Stimulated activated naive CD8-positive, alpha-beta T cell treated with anti-CD3 and anti-CD28 coated beads, Interleukin-15, amount 100 ng/mL, for 72 hours (primary cell): Measurements from ENCODE around the gene FUT9.

Experiments
- ATAC-seq: fragments of 150-1000 bp; cut with Tn5 transposase; 2 replicates; pipeline ENCODE4 v1.10.0; 2021; ENCODE audit warnings: mild to moderate bottlenecking, moderate library complexity
- DNase-seq, 2 donors: peaks; one replicate each; pipeline ENCODE4 v3.0.0; 2021 to 2022
- H3K27ac Mint-ChIP-seq, 2 donors: one replicate each; pipeline ENCODE4 v1.8.0; 2022; ENCODE audit warnings: mild to moderate bottlenecking in 2 of 2, mixed read lengths in 2 of 2, moderate library complexity in 2 of 2
- H3K27me3 Mint-ChIP-seq: one replicate; pipeline ENCODE4 v1.8.0; 2022; ENCODE audit warnings: mixed read lengths
- H3K4me1 Mint-ChIP-seq: one replicate; pipeline ENCODE4 v1.8.0; 2022; ENCODE audit warnings: mild to moderate bottlenecking, mixed read lengths
- H3K4me3 Mint-ChIP-seq, 2 donors: one replicate each; pipeline ENCODE4 v1.8.0; 2022; ENCODE audit warnings: mild to moderate bottlenecking in 2 of 2, mixed read lengths in 2 of 2, moderate library complexity in 1 of 2
- H3K9me3 Mint-ChIP-seq, 2 donors: one replicate each; pipeline ENCODE4 v1.8.0; 2022; ENCODE audit warnings: mixed read lengths in 2 of 2

FUT9 gene

GRCh38 chr6:96032661-96033060, 16.9 kb downstream of the FUT9 start:
- Mint-ChIP-seq H3K4me1 (no peaks in the 10 kb centered on the region), H3K27me3 (no peaks in the 10 kb centered on the region), H3K4me3 (no peak overlapping the region), H3K9me3 (no peaks in the 10 kb centered on the region), H3K27ac (no peak overlapping the region)
- ATAC-seq (no peak), DNase-seq (no peak)

GRCh38 chr6:96051555-96051954, 35.8 kb downstream of the FUT9 start:
- Mint-ChIP-seq H3K4me3 (no peak overlapping the region), H3K27me3 (no peaks in the 10 kb centered on the region), H3K9me3 (peaks cover 0 to 5% of the 10 kb centered on the region in 2 donors), H3K4me1 (no peaks in the 10 kb centered on the region), H3K27ac (no peak overlapping the region)
- DNase-seq (no peak), ATAC-seq (no peak)

GRCh38 chr6:96058082-96058481, 42.3 kb downstream of the FUT9 start:
- Mint-ChIP-seq H3K4me1 (no peaks in the 10 kb centered on the region), H3K27ac (peak overlapping the region in 1 of 2 donors; percentile 63), H3K4me3 (no peak overlapping the region), H3K9me3 (no peaks in the 10 kb centered on the region), H3K27me3 (no peaks in the 10 kb centered on the region)
- no peak for ATAC-seq
- no peak for DNase-seq

- H3K9me3 Mint-ChIP-seq = no peaks in the 10 kb centered on the region
- H3K4me3 Mint-ChIP-seq = no peak overlapping the region
- H3K27ac Mint-ChIP-seq = no peak overlapping the region
- no peak for ATAC-seq
- no peaks in the 10 kb centered on the region for H3K4me1 Mint-ChIP-seq
- H3K27me3 Mint-ChIP-seq = no peaks in the 10 kb centered on the region
- DNase-seq = no peak
Observed at GRCh38 chr6:96059586-96059985, 43.8 kb downstream of the FUT9 start.

GRCh38 chr6:96060249-96060648, 44.5 kb downstream of the FUT9 start:
- ATAC-seq = no peak

GRCh38 chr6:96065213-96065612, 49.4 kb downstream of the FUT9 start:
- Mint-ChIP-seq H3K9me3 (no peaks in the 10 kb centered on the region), H3K27ac (no peak overlapping the region), H3K27me3 (no peaks in the 10 kb centered on the region), H3K4me1 (no peaks in the 10 kb centered on the region), H3K4me3 (no peak overlapping the region)
- DNase-seq (no peak), ATAC-seq (no peak)

More at GRCh38 chr6:96060249-96060648, 44.5 kb downstream of the FUT9 start:
- no peak overlapping the region for H3K4me3 Mint-ChIP-seq
- no peaks in the 10 kb centered on the region for H3K9me3 Mint-ChIP-seq
- no peak overlapping the region for H3K27ac Mint-ChIP-seq
- DNase-seq = no peak
- H3K4me1 Mint-ChIP-seq = no peaks in the 10 kb centered on the region
- H3K27me3 Mint-ChIP-seq = no peaks in the 10 kb centered on the region

- no peaks in the 10 kb centered on the region for H3K9me3 Mint-ChIP-seq
- no peaks in the 10 kb centered on the region for H3K27me3 Mint-ChIP-seq
- DNase-seq (no peak), ATAC-seq (no peak)
- no peak overlapping the region for H3K27ac Mint-ChIP-seq
- no peaks in the 10 kb centered on the region for H3K4me1 Mint-ChIP-seq
- no peak overlapping the region for H3K4me3 Mint-ChIP-seq
Observed at GRCh38 chr6:96066376-96066775, 50.6 kb downstream of the FUT9 start.

GRCh38 chr6:96073555-96073954, 57.8 kb downstream of the FUT9 start:
- DNase-seq (no peak), ATAC-seq (no peak)
- H3K27me3 Mint-ChIP-seq = no peaks in the 10 kb centered on the region
- H3K27ac Mint-ChIP-seq = no peak overlapping the region
- H3K4me1 Mint-ChIP-seq = no peaks in the 10 kb centered on the region
- H3K4me3 Mint-ChIP-seq = no peak overlapping the region
- no peaks in the 10 kb centered on the region for H3K9me3 Mint-ChIP-seq

GRCh38 chr6:96074006-96074405, 58.2 kb downstream of the FUT9 start:
- Mint-ChIP-seq H3K27ac (no peak overlapping the region), H3K4me1 (no peaks in the 10 kb centered on the region), H3K27me3 (no peaks in the 10 kb centered on the region), H3K9me3 (no peaks in the 10 kb centered on the region), H3K4me3 (no peak overlapping the region)
- no peak for DNase-seq
- ATAC-seq = no peak

GRCh38 chr6:96075826-96076225, 60.1 kb downstream of the FUT9 start:
- no peak overlapping the region for H3K27ac Mint-ChIP-seq
- no peak for ATAC-seq
- H3K27me3 Mint-ChIP-seq = no peaks in the 10 kb centered on the region

GRCh38 chr6:96086745-96087144, 71.0 kb downstream of the FUT9 start:
- ATAC-seq (no peak), DNase-seq (no peak)
- Mint-ChIP-seq H3K27me3 (no peaks in the 10 kb centered on the region), H3K4me3 (no peak overlapping the region), H3K9me3 (peaks cover 0 to 7% of the 10 kb centered on the region in 2 donors), H3K27ac (no peak overlapping the region), H3K4me1 (no peaks in the 10 kb centered on the region)

More at GRCh38 chr6:96075826-96076225, 60.1 kb downstream of the FUT9 start:
- DNase-seq = no peak
- Mint-ChIP-seq H3K4me3 (no peak overlapping the region), H3K4me1 (no peaks in the 10 kb centered on the region), H3K9me3 (no peaks in the 10 kb centered on the region)

GRCh38 chr6:96089173-96089572, 73.4 kb downstream of the FUT9 start:
- DNase-seq (no peak), ATAC-seq (no peak)
- no peak overlapping the region for H3K4me3 Mint-ChIP-seq
- H3K27ac Mint-ChIP-seq = no peak overlapping the region
- H3K27me3 Mint-ChIP-seq = no peaks in the 10 kb centered on the region
- H3K4me1 Mint-ChIP-seq = no peaks in the 10 kb centered on the region
- H3K9me3 Mint-ChIP-seq = peaks cover 0 to 7% of the 10 kb centered on the region in 2 donors

- Mint-ChIP-seq H3K4me3 (no peak overlapping the region), H3K9me3 (no peaks in the 10 kb centered on the region), H3K27me3 (no peaks in the 10 kb centered on the region), H3K27ac (no peak overlapping the region), H3K4me1 (no peaks in the 10 kb centered on the region)
- DNase-seq (no peak), ATAC-seq (no peak)
Observed at GRCh38 chr6:96094077-96094476, 78.3 kb downstream of the FUT9 start.

- DNase-seq (no peak), ATAC-seq (no peak)
- no peaks in the 10 kb centered on the region for H3K9me3 Mint-ChIP-seq
- no peaks in the 10 kb centered on the region for H3K4me1 Mint-ChIP-seq
- H3K4me3 Mint-ChIP-seq = no peak overlapping the region
- no peak overlapping the region for H3K27ac Mint-ChIP-seq
- no peaks in the 10 kb centered on the region for H3K27me3 Mint-ChIP-seq
Observed at GRCh38 chr6:96099069-96099468, 83.3 kb downstream of the FUT9 start.

GRCh38 chr6:96101564-96101963, 85.8 kb downstream of the FUT9 start:
- ATAC-seq (no peak), DNase-seq (no peak)
- Mint-ChIP-seq H3K27ac (no peak overlapping the region), H3K9me3 (no peaks in the 10 kb centered on the region), H3K4me1 (no peaks in the 10 kb centered on the region), H3K27me3 (no peaks in the 10 kb centered on the region), H3K4me3 (no peak overlapping the region)

- Mint-ChIP-seq H3K4me3 (no peak overlapping the region), H3K4me1 (no peaks in the 10 kb centered on the region), H3K27me3 (no peaks in the 10 kb centered on the region), H3K9me3 (no peaks in the 10 kb centered on the region), H3K27ac (no peak overlapping the region)
- ATAC-seq (no peak), DNase-seq (no peak)
Observed at GRCh38 chr6:96104910-96105309, 89.1 kb downstream of the FUT9 start.

GRCh38 chr6:96110878-96111277, 95.1 kb downstream of the FUT9 start:
- H3K4me1 Mint-ChIP-seq = no peaks in the 10 kb centered on the region
- no peak for DNase-seq
- no peak overlapping the region for H3K4me3 Mint-ChIP-seq
- H3K9me3 Mint-ChIP-seq = no peaks in the 10 kb centered on the region
- no peak overlapping the region for H3K27ac Mint-ChIP-seq
- H3K27me3 Mint-ChIP-seq = no peaks in the 10 kb centered on the region
- ATAC-seq = no peak
